ENCODE results near the gene STC2. TPM values are rescaled to one million over a fixed set of nuclear protein-coding genes. Genes with fewer than 3 reads are reported as not detected.
"Not testable (repeated sequence)": the region's sequence is repeated elsewhere in the genome, so short reads cannot be mapped to it uniquely, and the experiment has no call there.

STC2 gene
- total RNA-seq, 1 donor from 2014 or later = 2.6 TPM

- TF ChIP-seq, protein P1, sequence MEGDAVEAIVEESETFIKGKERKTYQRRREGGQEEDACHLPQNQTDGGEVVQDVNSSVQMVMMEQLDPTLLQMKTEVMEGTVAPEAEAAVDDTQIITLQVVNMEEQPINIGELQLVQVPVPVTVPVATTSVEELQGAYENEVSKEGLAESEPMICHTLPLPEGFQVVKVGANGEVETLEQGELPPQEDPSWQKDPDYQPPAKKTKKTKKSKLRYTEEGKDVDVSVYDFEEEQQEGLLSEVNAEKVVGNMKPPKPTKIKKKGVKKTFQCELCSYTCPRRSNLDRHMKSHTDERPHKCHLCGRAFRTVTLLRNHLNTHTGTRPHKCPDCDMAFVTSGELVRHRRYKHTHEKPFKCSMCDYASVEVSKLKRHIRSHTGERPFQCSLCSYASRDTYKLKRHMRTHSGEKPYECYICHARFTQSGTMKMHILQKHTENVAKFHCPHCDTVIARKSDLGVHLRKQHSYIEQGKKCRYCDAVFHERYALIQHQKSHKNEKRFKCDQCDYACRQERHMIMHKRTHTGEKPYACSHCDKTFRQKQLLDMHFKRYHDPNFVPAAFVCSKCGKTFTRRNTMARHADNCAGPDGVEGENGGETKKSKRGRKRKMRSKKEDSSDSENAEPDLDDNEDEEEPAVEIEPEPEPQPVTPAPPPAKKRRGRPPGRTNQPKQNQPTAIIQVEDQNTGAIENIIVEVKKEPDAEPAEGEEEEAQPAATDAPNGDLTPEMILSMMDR (conservative IDR thresholded peaks at IDR 0.05) = no peak
- no peaks in the 10 kb centered on the region for H3K36me3 Mint-ChIP-seq (ENCODE audit: low read depth)
These were observed 39.6 kb downstream of the STC2 start for GRCh38 chr5:173288632-173289031.

DNA sequence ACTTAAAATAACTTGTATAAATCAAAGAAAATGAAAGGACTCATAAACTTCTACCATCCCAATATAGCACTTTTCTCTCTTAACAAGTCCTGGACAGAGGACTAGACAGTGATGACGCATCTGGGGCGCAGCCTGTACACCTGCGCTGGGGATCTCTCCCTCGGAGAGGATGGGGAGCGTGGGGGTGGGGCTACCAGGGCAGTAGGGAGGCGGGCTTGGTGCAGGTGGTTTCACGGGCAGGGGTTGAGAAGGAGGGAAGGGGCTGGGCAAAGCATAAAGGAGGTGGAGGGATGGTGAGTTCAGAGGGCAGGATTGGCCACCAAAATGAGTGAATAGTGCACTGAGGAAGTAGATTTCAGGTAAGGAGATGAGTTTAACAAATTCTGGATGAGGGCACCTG is 41.1 kb downstream of the STC2 start:
- Mint-ChIP-seq H3K9me3 (peaks cover 7% of the 10 kb centered on the region), H3K4me1 (peaks cover 49% of the 10 kb centered on the region), H3K4me3 (no peak overlapping the region), H3K27me3 (ENCODE audit: low read depth) (peaks cover 89% of the 10 kb centered on the region), H3K36me3 (ENCODE audit: low read depth) (no peaks in the 10 kb centered on the region), H3K27ac (ENCODE audit: unreplicated experiment) (no peak overlapping the region)
- no peak for DNase-seq (ENCODE audit: low read depth, low spot score)
- TF ChIP-seq, protein P1 (conservative IDR thresholded peaks at IDR 0.05) = no peak

More at GRCh38 chr5:173288632-173289031, 39.6 kb downstream of the STC2 start:
- DNase-seq (ENCODE audit: low read depth, low spot score) = no peak
- peaks cover 7% of the 10 kb centered on the region for H3K9me3 Mint-ChIP-seq
- H3K27me3 Mint-ChIP-seq (ENCODE audit: low read depth) = peaks cover 80% of the 10 kb centered on the region
- H3K4me1 Mint-ChIP-seq = peaks cover 44% of the 10 kb centered on the region
- no peak overlapping the region for H3K4me3 Mint-ChIP-seq
- H3K27ac Mint-ChIP-seq (ENCODE audit: unreplicated experiment) = no peak overlapping the region

- H3K27me3 Mint-ChIP-seq (ENCODE audit: low read depth) = peaks cover 79% of the 10 kb centered on the region
- H3K4me1 Mint-ChIP-seq = peaks cover 28% of the 10 kb centered on the region
- H3K4me3 Mint-ChIP-seq; DNase-seq (ENCODE audit: low read depth, low spot score); H3K9me3 Mint-ChIP-seq; H3K27ac Mint-ChIP-seq (ENCODE audit: unreplicated experiment); H3K36me3 Mint-ChIP-seq (ENCODE audit: low read depth): not testable (repeated sequence)
These were observed 43.8 kb downstream of the STC2 start for GRCh38 chr5:173284343-173284958.

DNA sequence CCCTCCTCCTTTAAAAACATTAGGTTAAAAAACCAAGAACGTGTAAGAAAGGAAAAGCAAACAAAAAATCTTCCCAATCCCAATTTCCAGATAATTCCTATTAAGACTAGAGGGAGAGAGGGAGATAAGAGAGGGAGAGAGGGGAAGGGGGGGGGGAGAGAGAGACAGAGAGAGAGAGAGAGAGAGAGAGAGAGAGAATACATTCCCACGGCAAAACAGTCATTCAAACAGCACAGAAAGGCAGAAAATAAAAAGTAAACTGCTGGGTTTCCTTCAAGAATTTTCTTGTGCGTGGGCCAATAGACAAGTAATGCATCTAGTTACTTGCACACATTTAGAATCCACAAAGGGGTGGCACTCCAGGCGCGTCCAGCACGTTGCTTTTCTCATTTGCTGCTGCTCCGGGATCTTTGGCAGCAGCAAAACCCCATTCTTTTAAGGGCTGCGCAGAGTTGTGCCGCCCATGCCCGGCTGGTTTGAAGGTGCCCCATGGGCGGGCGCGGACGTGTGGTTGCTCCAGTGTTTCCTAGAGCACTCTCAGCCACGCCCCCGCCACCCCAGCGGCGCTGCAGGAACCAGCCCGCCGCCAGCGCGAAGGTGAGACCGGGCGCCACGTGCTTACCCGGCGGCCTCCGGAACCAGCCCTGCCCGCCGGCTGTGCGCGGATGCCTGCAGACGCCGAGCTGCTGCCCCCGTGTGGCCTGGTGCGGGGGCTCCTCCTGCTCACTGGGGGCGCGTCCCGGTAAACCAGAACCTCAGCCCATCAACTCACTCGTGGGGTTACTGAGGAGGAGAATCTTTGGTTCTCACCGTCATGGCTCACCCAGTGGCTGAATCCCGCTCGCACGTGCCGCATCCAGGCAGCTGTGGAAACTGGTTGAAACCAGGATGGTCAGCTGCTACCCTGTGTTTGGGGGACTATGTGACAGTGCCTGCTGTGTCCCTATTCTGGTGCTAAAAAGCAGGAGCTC is 44.6 kb downstream of the STC2 start:
- TF ChIP-seq, protein P1 (conservative IDR thresholded peaks at IDR 0.05) = peak; percentile 81
- peak overlapping the region; percentile 34 for H3K4me3 Mint-ChIP-seq
- peak; percentile 71 for DNase-seq (ENCODE audit: low read depth, low spot score)
- peaks cover 24% of the 10 kb centered on the region for H3K4me1 Mint-ChIP-seq
- H3K27ac Mint-ChIP-seq (ENCODE audit: unreplicated experiment) = no peak overlapping the region
- no peaks in the 10 kb centered on the region for H3K36me3 Mint-ChIP-seq (ENCODE audit: low read depth)
- H3K27me3 Mint-ChIP-seq (ENCODE audit: low read depth) = peaks cover 73% of the 10 kb centered on the region
- peaks cover 9% of the 10 kb centered on the region for H3K9me3 Mint-ChIP-seq

DNA sequence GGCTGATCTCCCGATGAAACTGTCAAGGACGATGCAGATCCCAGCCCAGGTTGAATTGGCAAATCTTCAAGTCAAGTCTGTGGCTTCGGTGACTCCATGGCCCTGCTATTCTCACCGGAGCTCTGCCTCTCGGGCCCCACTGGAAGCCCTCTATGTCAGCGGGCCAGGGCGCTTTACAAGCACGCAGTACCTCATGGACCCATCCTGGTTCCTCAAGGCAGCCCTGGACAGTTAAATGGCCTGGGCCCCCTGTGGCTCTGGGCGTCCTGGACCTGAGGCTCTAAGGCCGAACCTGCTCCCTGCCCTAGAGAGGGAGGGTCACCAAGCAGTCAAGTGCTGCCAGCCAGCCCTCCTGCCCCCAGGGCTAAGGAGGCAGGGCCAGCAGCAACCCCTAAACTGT is 45.3 kb downstream of the STC2 start:
- peaks cover 9% of the 10 kb centered on the region for H3K9me3 Mint-ChIP-seq

More for the DNA sequence above, 45.3 kb downstream of the STC2 start:
- Mint-ChIP-seq H3K4me3 (peak overlapping the region; percentile 34), H3K4me1 (peaks cover 20% of the 10 kb centered on the region), H3K27me3 (ENCODE audit: low read depth) (peaks cover 66% of the 10 kb centered on the region), H3K27ac (ENCODE audit: unreplicated experiment) (no peak overlapping the region), H3K36me3 (ENCODE audit: low read depth) (no peaks in the 10 kb centered on the region)
- TF ChIP-seq, protein P1 (conservative IDR thresholded peaks at IDR 0.05) = no peak
- no peak for DNase-seq (ENCODE audit: low read depth, low spot score)

Measured in neural crest cell (in vitro differentiated cells).